Placental epithelial cell (primary cell): ENCODE data around the gene TTC9B. TPM values are rescaled to one million over a fixed set of nuclear protein-coding genes. Genes with fewer than 3 reads are reported as not detected.

Experiments used
- total RNA-seq: library from RNA; depleted of rRNA; stranded (reverse); fragments of >200 nt; gene quantifications from 2 replicates; pipeline ENCODE4 v1.2.3, GENCODE V29; 2012

Gene TTC9B
- total RNA-seq = under 0.01 TPM in 1 of 2 replicates, not detected in the other

GRCh38 chr19:40217934-40218890, at the start of gene TTC9B:
Gene TTC9B (minus strand): TSS chr19:40218384. CDS start chr19:40218381, 3 bp downstream.

DNA sequence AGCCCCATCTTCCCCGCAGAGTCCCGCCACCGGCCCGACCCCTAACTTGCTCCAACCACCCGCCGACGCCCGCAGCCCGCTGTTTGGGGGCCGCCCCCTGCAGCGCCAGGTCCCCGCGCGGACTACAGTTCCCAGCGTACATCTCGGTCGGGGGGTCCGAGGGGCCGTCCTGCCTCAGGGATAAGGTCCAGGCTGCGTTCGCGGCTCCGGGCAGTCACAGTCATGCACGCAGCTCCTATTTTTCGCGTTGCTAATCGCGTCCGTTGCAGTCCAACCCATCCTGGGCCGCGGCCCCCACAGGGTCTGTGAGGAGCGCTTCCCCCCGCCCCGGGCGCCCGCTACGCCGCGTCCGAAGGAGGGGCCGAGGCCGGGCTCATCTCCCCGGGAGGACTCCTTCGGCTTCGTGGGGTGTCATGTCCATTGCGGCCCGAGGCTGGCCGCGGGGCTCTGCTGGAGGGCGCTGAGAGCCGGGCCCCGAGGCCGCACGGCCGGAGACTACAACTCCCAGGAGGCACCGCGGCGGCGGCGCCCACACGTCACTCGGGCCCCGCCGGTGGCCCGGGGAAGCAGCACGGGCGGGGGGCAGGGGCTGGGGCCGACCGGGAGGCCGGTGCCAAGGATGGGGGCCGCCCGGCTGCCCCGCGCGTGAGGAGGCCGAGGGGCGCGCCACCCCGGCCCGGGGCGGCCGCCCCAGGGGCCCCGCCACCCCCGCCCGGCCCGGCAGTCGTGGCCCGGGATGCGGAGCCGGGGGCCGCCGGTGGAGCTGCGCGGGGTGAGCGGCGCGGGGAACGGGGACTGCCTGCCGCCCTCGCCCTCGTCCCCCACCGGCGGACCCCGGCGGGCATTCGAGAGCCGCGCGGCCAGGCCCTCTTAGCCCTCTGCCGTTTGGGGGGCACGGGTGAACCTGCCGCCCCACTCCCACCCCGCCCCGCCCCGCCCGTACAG, 27.0 kb downstream of the TTC9B start, which contains the start of gene MAP3K10:
TSS of gene MAP3K10 (plus strand) at position 536 of the 945 bp plus-strand sequence. CDS start 606 bp downstream, outside the sequence.

Other genes with a start within 250 kb of the TTC9B start
- 70.3 and 181 TPM in 2 replicates for gene PSMC4, start 247.2 kb downstream of the TTC9B start, total RNA-seq
- 0.54 and 3.1 TPM in 2 replicates for gene ZNF546, start 221.3 kb downstream of the TTC9B start, total RNA-seq
- gene ZNF780B, start 162.2 kb downstream of the TTC9B start, total RNA-seq = 8.9 and 14.1 TPM in 2 replicates
- gene ZNF780A, start 127.4 kb downstream of the TTC9B start, total RNA-seq = 17.7 and 23.4 TPM in 2 replicates
- gene MAP3K10, start 27.0 kb downstream of the TTC9B start, total RNA-seq = 5.5 and 8.4 TPM in 2 replicates
- 0.39 TPM in 1 of 2 replicates, not detected in the other for gene CCNP, start 8.3 kb upstream of the TTC9B start, total RNA-seq
- 89.5 and 124 TPM in 2 replicates for gene AKT2, start 67.0 kb upstream of the TTC9B start, total RNA-seq
- 14.5 and 18.3 TPM in 2 replicates for gene C19orf47, start 130.0 kb upstream of the TTC9B start, total RNA-seq
- gene PLD3, start 130.3 kb upstream of the TTC9B start, total RNA-seq = 282 and 506 TPM in 2 replicates
- 0.22 and 0.39 TPM in 2 replicates for gene HIPK4, start 171.8 kb upstream of the TTC9B start, total RNA-seq
- 2.4 and 9.4 TPM in 2 replicates for gene PRX, start 195.0 kb upstream of the TTC9B start, total RNA-seq
- gene SERTAD1, start 207.6 kb upstream of the TTC9B start, total RNA-seq = 26.7 and 29.0 TPM in 2 replicates
- 55.0 and 79.2 TPM in 2 replicates for gene SERTAD3, start 226.0 kb upstream of the TTC9B start, total RNA-seq
- 96.6 and 126 TPM in 2 replicates for gene BLVRB, start 247.4 kb upstream of the TTC9B start, total RNA-seq
- under 0.01 and 1.5 TPM in 2 replicates for gene SPTBN4, start 248.6 kb upstream of the TTC9B start, total RNA-seq